ENCODE results near the gene URM1.

Gene URM1

GRCh38 chr9:128370752-128371629 is at the start of gene URM1:
TSS of gene URM1 (plus strand) at chr9:128371374. CDS start at chr9:128371381, 7 bp downstream.
- peak within 1 kb of the TSS; percentile 80 for H3K27ac ChIP-seq
- no peak for TF ChIP-seq CTCF (conservative IDR thresholded peaks at IDR 0.05)
- peak; percentile 59; the same call in 1 of the 2 replicates for TF ChIP-seq ZFX (IDR thresholded peaks at IDR 0.05)

GRCh38 chr9:128321879-128322403 is 49.2 kb upstream of the URM1 start:
- TF ChIP-seq CTCF (conservative IDR thresholded peaks at IDR 0.05) (no peak), ZFX (IDR thresholded peaks at IDR 0.05) (no peak)
- H3K27ac ChIP-seq: peak overlapping the region; percentile 96

- no peak for TF ChIP-seq CTCF (conservative IDR thresholded peaks at IDR 0.05)
- peak; percentile 89 for TF ChIP-seq ZFX (IDR thresholded peaks at IDR 0.05)
- peak within 1 kb of the TSS; percentile 96 for H3K27ac ChIP-seq
Observed at GRCh38 chr9:128322404-128323211, 48.6 kb upstream of the URM1 start, which contains the start of the genes COQ4 and TRUB2. TSS of gene COQ4 (plus strand) at chr9:128322839. CDS start at chr9:128322859, 20 bp downstream. TSS of gene TRUB2 (minus strand) at chr9:128322447. CDS start at chr9:128322408, 39 bp downstream.

- H3K27ac ChIP-seq: peak overlapping the region; percentile 96
- TF ChIP-seq CTCF (conservative IDR thresholded peaks at IDR 0.05) (no peak), ZFX (IDR thresholded peaks at IDR 0.05) (no peak)
Observed at GRCh38 chr9:128323212-128323730, 47.9 kb upstream of the URM1 start.

- TF ChIP-seq ZFX (IDR thresholded peaks at IDR 0.05): no peak
- no peak for TF ChIP-seq CTCF (conservative IDR thresholded peaks at IDR 0.05)
Observed at GRCh38 chr9:128323791-128324190, 47.4 kb upstream of the URM1 start.

GRCh38 chr9:128324401-128324800 is 46.8 kb upstream of the URM1 start:
- no peak for TF ChIP-seq ZFX (IDR thresholded peaks at IDR 0.05)
- TF ChIP-seq CTCF (conservative IDR thresholded peaks at IDR 0.05): no peak
- no peak overlapping the region for H3K27ac ChIP-seq

More at GRCh38 chr9:128323791-128324190, 47.4 kb upstream of the URM1 start:
- H3K27ac ChIP-seq: peak overlapping the region; percentile 96

Measured in C4-2B (cell line).